Suprapubic skin (tissue), 4 donors: ENCODE data around the gene ATXN7L1. TPM values are rescaled to one million over a fixed set of nuclear protein-coding genes. Genes with fewer than 3 reads are reported as not detected.
"Not testable (repeated sequence)": the region's sequence is repeated elsewhere in the genome, so short reads cannot be mapped to it uniquely, and the experiment has no call there.

Experiments used
- DNase-seq, 2 donors: peaks; one replicate each; pipeline ENCODE4 v3.0.0-alpha.2; 2019; ENCODE audit warnings: low spot score in 2 of 2
- H3K27ac ChIP-seq: fragments of 200-600 bp; sonication (generic); one replicate; pipeline ENCODE4 v1.5.1; 2019
- H3K27me3 ChIP-seq: fragments of 200-600 bp; sonication (generic); one replicate; pipeline ENCODE4 v1.5.1; 2019
- H3K36me3 ChIP-seq: fragments of 200-600 bp; sonication (generic); one replicate; pipeline ENCODE4 v1.5.1; 2019
- H3K4me1 ChIP-seq: fragments of 200-600 bp; sonication (generic); one replicate; pipeline ENCODE4 v1.5.1; 2019
- H3K4me3 ChIP-seq: fragments of 200-600 bp; sonication (generic); one replicate; pipeline ENCODE4 v1.5.1; 2019; ENCODE audit warnings: mild to moderate bottlenecking
- H3K9me3 ChIP-seq: fragments of 200-600 bp; sonication (generic); one replicate; pipeline ENCODE4 v1.5.1; 2019
- CTCF ChIP-seq, 2 donors: fragments of 200-600 bp in 1 of 2; fragments of 450-650 bp in 1 of 2; sonication (generic) in 1 of 2; IDR thresholded peaks; one replicate each; pipeline ENCODE4 v1.5.1; 2016 to 2019; ENCODE audit warnings: antibody characterized with exemption in 2 of 2, mild to moderate bottlenecking in 1 of 2, moderate library complexity in 1 of 2
- EP300 ChIP-seq: sonication (generic); formaldehyde crosslinking; IDR thresholded peaks from one replicate; pipeline ENCODE4 v1.6.1; 2017; ENCODE audit warnings: antibody characterized with exemption
- POLR2A ChIP-seq, 2 donors: fragments of 450-650 bp; IDR thresholded peaks; one replicate each; pipeline ENCODE4 v1.6.1; 2017; ENCODE audit warnings: antibody characterized with exemption in 2 of 2, mild to moderate bottlenecking in 2 of 2, moderate library complexity in 2 of 2
- POLR2AphosphoS5 ChIP-seq, 3 donors: sonication (generic); formaldehyde crosslinking; IDR thresholded peaks; one replicate each; pipeline ENCODE4 v1.6.1; 2017; ENCODE audit warnings: antibody characterized with exemption in 3 of 3
- WGBS: methylation state at CpG from one replicate; pipeline ENCODE4 v1.1.5; 2018; 5-methylcytosine and 5-hydroxymethylcytosine counted together
- total RNA-seq, 4 donors: library from RNA; depleted of rRNA; stranded (reverse); fragments of >200 nt; gene quantifications; one replicate each; pipeline ENCODE4 v1.1.0, GENCODE V29; 2016

The ATXN7L1 gene
- total RNA-seq, 4 donors from 2014 or later: 14.8 to 35.6 (median 17.3) TPM

GRCh38 chr7:105792488-105793370 lies 83.7 kb downstream of the ATXN7L1 start:
- no peak overlapping the region for H3K27ac ChIP-seq
- H3K36me3 ChIP-seq: peaks cover 8% of the 10 kb centered on the region
- no peaks in the 10 kb centered on the region for H3K27me3 ChIP-seq
- H3K4me1 ChIP-seq: peaks cover 8% of the 10 kb centered on the region
- no peak for DNase-seq
- no peaks in the 10 kb centered on the region for H3K9me3 ChIP-seq
- no peak overlapping the region for H3K4me3 ChIP-seq
- WGBS: 94% methylated on average over 8 of the region's 8 CpGs
- TF ChIP-seq CTCF (IDR thresholded peaks at IDR 0.05): no peak

GRCh38 chr7:105791926-105792325 lies 84.5 kb downstream of the ATXN7L1 start:
- H3K4me3 ChIP-seq: no peak overlapping the region
- no peak overlapping the region for H3K27ac ChIP-seq
- TF ChIP-seq CTCF (IDR thresholded peaks at IDR 0.05) (no peak), EP300 (no peak), POLR2A (IDR thresholded peaks at IDR 0.05) (no peak), POLR2AphosphoS5 (IDR thresholded peaks at IDR 0.05) (no peak)
- 73% methylated on average over 8 of the region's 8 CpGs for WGBS
- H3K27me3 ChIP-seq: no peaks in the 10 kb centered on the region
- no peaks in the 10 kb centered on the region for H3K9me3 ChIP-seq
- peaks cover 8% of the 10 kb centered on the region for H3K36me3 ChIP-seq
- DNase-seq: no peak
- peaks cover 8% of the 10 kb centered on the region for H3K4me1 ChIP-seq

- H3K4me1 ChIP-seq: peaks cover 8% of the 10 kb centered on the region
- 79% methylated on average over 3 of the region's 3 CpGs for WGBS
- TF ChIP-seq CTCF (IDR thresholded peaks at IDR 0.05) (no peak), EP300 (no peak), POLR2AphosphoS5 (IDR thresholded peaks at IDR 0.05) (no peak), POLR2A (IDR thresholded peaks at IDR 0.05) (no peak)
Measured at GRCh38 chr7:105790996-105791395, 85.4 kb downstream of the ATXN7L1 start.

GRCh38 chr7:105790452-105790851 lies 85.9 kb downstream of the ATXN7L1 start:
- DNase-seq, H3K9me3 ChIP-seq, H3K4me1 ChIP-seq, H3K27me3 ChIP-seq, H3K4me3 ChIP-seq, H3K36me3 ChIP-seq, H3K27ac ChIP-seq: not testable (repeated sequence)
- WGBS: 97% methylated on average over 2 of the region's 2 CpGs

More at GRCh38 chr7:105790996-105791395, 85.4 kb downstream of the ATXN7L1 start:
- DNase-seq: no peak
- Histone ChIP-seq H3K36me3 (peaks cover 8% of the 10 kb centered on the region), H3K9me3 (no peaks in the 10 kb centered on the region), H3K27me3 (no peaks in the 10 kb centered on the region), H3K27ac (no peak overlapping the region), H3K4me3 (no peak overlapping the region)

GRCh38 chr7:105788816-105789349 lies 87.5 kb downstream of the ATXN7L1 start:
- Histone ChIP-seq H3K4me1 (peaks cover 3% of the 10 kb centered on the region), H3K36me3 (peaks cover 8% of the 10 kb centered on the region), H3K27ac (no peak overlapping the region), H3K9me3 (no peaks in the 10 kb centered on the region), H3K27me3 (no peaks in the 10 kb centered on the region), H3K4me3 (no peak overlapping the region)
- 91% methylated on average over 6 of the region's 8 CpGs for WGBS
- TF ChIP-seq CTCF (IDR thresholded peaks at IDR 0.05): no peak
- no peak for TF ChIP-seq POLR2A (IDR thresholded peaks at IDR 0.05)
- no peak for TF ChIP-seq POLR2AphosphoS5 (IDR thresholded peaks at IDR 0.05)
- no peak for TF ChIP-seq EP300
- no peak for DNase-seq
